Activated CD4-positive, alpha-beta memory T cell treated with anti-CD3 and anti-CD28 coated beads for 36 hours (primary cell): ENCODE measurements around the gene SMIM35. TPM values are rescaled to one million over a fixed set of nuclear protein-coding genes. Genes with fewer than 3 reads are reported as not detected.
"Not testable (repeated sequence)": the region's sequence is repeated elsewhere in the genome, so short reads cannot be mapped to it uniquely, and the experiment has no call there.

Source experiments
- CTCF ChIA-PET: fragments of 350-600 bp; sonication (Branson Sonifier 250); formaldehyde crosslinking; loops from one replicate; lab custom pipeline; 2021; ENCODE audit warnings: antibody characterized with exemption, inconsistent platforms; lab: Charles Lee
- POLR2A ChIA-PET: fragments of 350-600 bp; sonication (Branson Sonifier 250); formaldehyde crosslinking; loops from one replicate; lab custom pipeline; 2021; ENCODE audit warnings: antibody characterized with exemption; lab: Charles Lee
- DNase-seq: peaks from one replicate; pipeline ENCODE4 v3.0.0-alpha.2; 2020
- H3K27ac Mint-ChIP-seq: one replicate; pipeline ENCODE4 v1.8.0; 2021; ENCODE audit warnings: mixed read lengths
- H3K27me3 Mint-ChIP-seq: one replicate; pipeline ENCODE4 v1.8.0; 2021; ENCODE audit warnings: mixed read lengths
- H3K36me3 Mint-ChIP-seq: one replicate; pipeline ENCODE4 v1.8.0; 2021; ENCODE audit warnings: mixed read lengths
- H3K4me1 Mint-ChIP-seq: one replicate; pipeline ENCODE4 v1.8.0; 2021; ENCODE audit warnings: low read depth, mixed read lengths
- H3K4me3 Mint-ChIP-seq: one replicate; pipeline ENCODE4 v1.8.0; 2021; ENCODE audit warnings: mild to moderate bottlenecking, mixed read lengths
- H3K9me3 Mint-ChIP-seq: one replicate; pipeline ENCODE4 v1.8.0; 2021; ENCODE audit warnings: mixed read lengths
- intact Hi-C: fragments of 100-400 bp; cut with micrococcal nuclease; formaldehyde crosslinking; loops from one replicate; pipeline ENCODE4 v1.15.1; 2023
- total RNA-seq, 2 experiments: library from RNA; stranded (reverse); gene quantifications; one replicate each; pipeline ENCODE4 v1.2.3, GENCODE V29; 2021

SMIM35 gene
- total RNA-seq, 2 experiments from 2014 or later = 0.22 to 0.40 TPM

DNA sequence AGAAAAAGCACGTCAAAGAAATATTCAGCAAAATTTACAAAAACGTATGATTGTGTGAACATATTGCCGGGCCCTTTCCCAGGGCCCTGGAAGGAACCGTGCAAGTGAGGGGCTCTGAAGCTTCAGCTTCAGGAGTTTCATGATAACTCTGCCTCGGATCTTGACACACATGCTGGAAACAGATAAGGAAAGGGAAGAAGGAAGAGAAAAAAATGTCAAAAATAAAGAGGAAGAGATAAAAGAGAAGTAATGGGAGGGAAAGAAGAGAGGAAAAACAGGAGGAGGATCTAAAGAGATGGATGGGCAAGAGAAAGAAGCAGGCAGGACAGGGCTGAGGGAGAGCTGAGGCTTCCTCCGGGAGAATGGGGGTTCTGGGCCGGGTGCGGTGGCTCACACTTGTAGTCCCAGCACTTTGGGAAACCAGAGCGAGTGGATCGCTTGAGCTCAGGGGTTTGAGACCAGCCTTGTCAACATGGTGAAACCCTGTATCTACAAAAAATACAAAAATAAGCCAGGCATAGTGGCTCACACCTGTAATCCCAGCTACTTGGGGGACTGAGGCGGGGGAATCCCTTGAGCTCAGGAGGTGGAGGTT lies 12.6 kb downstream of the SMIM35 start:
- Mint-ChIP-seq H3K36me3 (no peaks in the 10 kb centered on the region), H3K4me3 (no peak overlapping the region), H3K4me1 (no peaks in the 10 kb centered on the region), H3K27ac (no peak overlapping the region), H3K27me3 (peaks cover 4% of the 10 kb centered on the region), H3K9me3 (no peaks in the 10 kb centered on the region)
- POLR2A ChIA-PET = no interaction called here
- intact Hi-C loops = no loop called here
- CTCF ChIA-PET = interaction anchor here (1.2 kb wide), 1 partner anchor 230 kb away, joined by 3 read pairs; no protein-coding TSS in a partner anchor
- DNase-seq = no peak

DNA sequence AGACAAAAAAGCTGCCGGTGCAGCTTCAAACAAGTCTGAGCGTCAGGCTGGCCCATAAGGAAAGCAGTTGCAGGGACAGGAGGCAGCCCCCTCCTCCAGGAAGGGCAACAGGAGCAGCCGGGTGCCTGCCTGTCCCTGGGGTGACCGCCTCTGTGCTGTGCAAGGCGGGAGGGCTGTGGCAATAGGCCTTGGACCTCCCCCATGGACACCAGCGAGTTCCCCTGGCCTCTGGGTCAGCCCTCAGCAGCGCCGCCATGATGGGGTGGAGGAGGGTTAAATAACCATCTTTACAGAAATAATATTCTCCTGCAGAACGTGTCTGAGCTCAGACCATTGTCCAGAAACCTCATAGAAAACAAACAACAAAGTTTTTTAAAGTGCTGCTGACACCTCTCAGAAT lies 13.2 kb downstream of the SMIM35 start:
- no peaks in the 10 kb centered on the region for H3K36me3 Mint-ChIP-seq
- intact Hi-C loops = no loop called here
- H3K9me3 Mint-ChIP-seq = no peaks in the 10 kb centered on the region
- no peak for DNase-seq
- peaks cover 4% of the 10 kb centered on the region for H3K27me3 Mint-ChIP-seq
- CTCF ChIA-PET = interaction anchor here (1.4 to 1.7 kb wide), 2 partner anchors 20 to 266 kb away, joined by 6 to 7 read pairs; no protein-coding TSS in a partner anchor
- POLR2A ChIA-PET = no interaction called here
- H3K4me1 Mint-ChIP-seq = no peaks in the 10 kb centered on the region
- H3K4me3 Mint-ChIP-seq = no peak overlapping the region
- no peak overlapping the region for H3K27ac Mint-ChIP-seq

DNA sequence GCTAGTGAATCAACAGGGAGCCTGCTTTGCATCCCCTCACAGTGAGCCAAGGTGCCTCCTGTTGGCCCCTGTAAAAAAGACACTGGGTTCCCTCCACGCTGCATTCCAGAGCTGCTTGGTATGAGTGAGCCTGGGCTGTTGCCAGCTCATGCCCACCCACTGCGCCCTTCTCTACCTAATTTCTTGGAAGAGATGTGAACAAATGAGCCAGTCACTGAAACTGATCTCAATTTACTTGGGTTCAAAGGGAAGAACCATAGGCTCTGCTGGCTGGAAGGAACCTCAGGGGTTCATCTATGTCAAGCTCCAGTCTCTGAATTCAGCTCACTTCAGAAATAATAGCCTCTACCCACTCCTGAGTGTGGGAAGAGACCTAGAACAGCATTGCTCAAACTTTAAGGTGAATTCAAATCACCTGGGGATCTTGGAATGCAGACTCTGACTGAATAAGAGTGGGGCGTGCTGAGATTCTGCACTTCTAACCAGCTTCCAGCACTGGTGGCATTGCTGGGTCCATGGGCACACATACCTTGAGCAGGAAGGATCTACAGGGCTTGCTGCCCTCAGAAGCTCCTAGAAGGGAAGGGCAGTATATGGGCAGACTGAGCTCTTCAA lies 15.2 kb downstream of the SMIM35 start:
- Mint-ChIP-seq H3K36me3 (no peaks in the 10 kb centered on the region), H3K27ac (no peak overlapping the region), H3K4me1 (no peaks in the 10 kb centered on the region), H3K4me3 (no peak overlapping the region), H3K9me3 (no peaks in the 10 kb centered on the region), H3K27me3 (peaks cover 3% of the 10 kb centered on the region)
- CTCF ChIA-PET = interaction anchor here (1.2 kb wide), 1 partner anchor 69 kb away, joined by 3 read pairs; no protein-coding TSS in a partner anchor
- DNase-seq = no peak
- intact Hi-C loops = no loop called here
- POLR2A ChIA-PET = no interaction called here

DNA sequence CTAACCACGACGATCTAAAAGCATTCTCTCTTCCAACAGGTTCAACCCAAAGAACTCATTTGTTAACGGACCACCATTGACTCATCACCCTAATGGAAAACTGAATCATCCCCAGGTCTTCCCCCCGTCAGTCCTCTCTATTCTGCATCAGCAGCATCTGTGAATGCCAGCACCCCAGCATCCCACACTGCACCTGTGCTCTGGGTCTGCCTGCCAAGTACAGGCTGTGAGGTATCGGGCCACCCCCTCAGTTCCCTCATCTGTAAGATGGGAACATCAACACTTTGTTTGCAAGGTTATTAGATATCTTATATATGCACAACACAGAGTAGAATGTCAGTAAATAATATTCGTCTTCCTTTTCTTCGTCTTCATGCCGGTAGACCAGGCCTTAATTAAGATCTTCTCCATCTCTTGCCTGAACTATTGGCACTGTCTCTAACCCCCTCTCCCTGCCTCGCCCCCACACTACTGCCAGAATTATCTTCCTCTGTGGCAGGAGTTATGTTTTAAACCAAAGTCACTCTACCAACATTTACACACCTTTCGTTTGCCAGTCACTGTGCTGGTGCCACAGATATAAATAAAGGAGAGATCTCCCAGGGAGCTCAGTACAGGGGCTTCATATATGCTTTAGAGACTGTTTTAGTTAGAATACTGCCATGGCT lies 17.7 kb downstream of the SMIM35 start:
- ChIA-PET CTCF (no interaction called here), POLR2A (no interaction called here)
- Mint-ChIP-seq H3K9me3 (no peaks in the 10 kb centered on the region), H3K36me3 (no peaks in the 10 kb centered on the region), H3K27ac (no peak overlapping the region), H3K4me1 (no peaks in the 10 kb centered on the region), H3K27me3 (peaks cover 3% of the 10 kb centered on the region), H3K4me3 (no peak overlapping the region)
- intact Hi-C loops = no loop called here
- DNase-seq = no peak

DNA sequence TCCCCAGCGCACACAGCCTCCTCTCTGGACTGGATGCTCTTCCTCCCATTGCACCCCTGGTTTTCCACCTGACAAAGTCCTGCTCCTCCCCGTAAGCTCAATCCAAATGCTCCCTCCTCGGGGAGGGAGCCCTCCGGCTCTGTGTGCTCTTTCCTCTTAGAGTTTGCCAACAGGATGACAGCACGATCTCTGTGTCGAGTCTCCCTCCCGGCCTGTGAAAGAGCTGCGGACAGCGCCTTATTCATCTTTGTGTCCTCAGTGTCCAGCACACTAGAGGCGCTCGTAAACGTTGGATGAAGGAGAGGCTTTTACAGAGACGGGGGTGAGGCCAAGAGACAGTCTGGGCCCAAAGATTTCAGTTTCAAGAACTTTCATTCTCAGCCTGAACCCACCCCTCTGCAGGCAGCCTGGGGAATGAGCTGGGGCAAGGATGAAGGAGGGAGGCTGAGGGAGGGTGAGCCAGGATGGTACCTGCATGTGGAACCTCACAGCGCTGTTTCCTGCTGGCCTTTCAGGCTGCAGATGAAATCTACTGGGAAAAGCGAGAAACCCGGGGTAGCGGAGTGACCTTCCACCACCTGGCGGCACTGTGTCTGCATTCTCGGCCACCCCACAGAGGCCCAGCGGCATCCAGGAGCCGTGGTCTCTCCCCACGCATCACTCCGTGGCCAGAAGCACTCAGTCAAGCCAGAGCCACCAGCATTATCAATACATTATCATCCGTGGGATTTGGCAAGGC lies 18.4 kb downstream of the SMIM35 start:
- H3K27ac Mint-ChIP-seq = no peak overlapping the region
- no peak overlapping the region for H3K4me3 Mint-ChIP-seq
- no peaks in the 10 kb centered on the region for H3K9me3 Mint-ChIP-seq
- peaks cover 3% of the 10 kb centered on the region for H3K27me3 Mint-ChIP-seq
- CTCF ChIA-PET = no interaction called here
- no peaks in the 10 kb centered on the region for H3K36me3 Mint-ChIP-seq
- POLR2A ChIA-PET = no interaction called here
- H3K4me1 Mint-ChIP-seq = no peaks in the 10 kb centered on the region
- intact Hi-C loops = no loop called here
- DNase-seq = no peak

DNA sequence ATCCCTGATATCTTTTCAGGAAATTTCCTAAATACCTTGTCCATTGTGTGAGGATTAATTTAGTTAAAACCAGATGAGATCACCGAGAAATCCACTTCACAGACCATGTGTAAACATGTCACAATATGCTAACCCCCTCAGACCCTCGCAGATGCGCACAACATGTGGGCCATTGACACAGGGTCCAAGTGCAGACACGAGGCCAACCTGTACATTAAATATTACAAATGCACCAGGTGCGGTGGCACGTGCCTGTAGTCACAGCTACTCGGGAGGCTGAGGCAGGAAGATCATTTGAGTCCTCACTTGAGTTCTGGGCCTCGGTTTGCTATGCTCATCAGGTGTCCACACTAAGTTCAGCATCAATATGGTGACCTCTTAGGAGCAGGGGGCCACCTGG lies 19.8 kb downstream of the SMIM35 start:
- ChIA-PET POLR2A (no interaction called here), CTCF (interaction anchor here (1.2 kb wide), 1 partner anchor 14 kb away, joined by 6 read pairs; no protein-coding TSS in a partner anchor)
- no peaks in the 10 kb centered on the region for H3K36me3 Mint-ChIP-seq
- no peak for DNase-seq
- intact Hi-C loops = no loop called here
- H3K27ac Mint-ChIP-seq = no peak overlapping the region
- no peak overlapping the region for H3K4me3 Mint-ChIP-seq
- peaks cover 3% of the 10 kb centered on the region for H3K27me3 Mint-ChIP-seq
- H3K4me1 Mint-ChIP-seq = no peaks in the 10 kb centered on the region
- H3K9me3 Mint-ChIP-seq = no peaks in the 10 kb centered on the region

DNA sequence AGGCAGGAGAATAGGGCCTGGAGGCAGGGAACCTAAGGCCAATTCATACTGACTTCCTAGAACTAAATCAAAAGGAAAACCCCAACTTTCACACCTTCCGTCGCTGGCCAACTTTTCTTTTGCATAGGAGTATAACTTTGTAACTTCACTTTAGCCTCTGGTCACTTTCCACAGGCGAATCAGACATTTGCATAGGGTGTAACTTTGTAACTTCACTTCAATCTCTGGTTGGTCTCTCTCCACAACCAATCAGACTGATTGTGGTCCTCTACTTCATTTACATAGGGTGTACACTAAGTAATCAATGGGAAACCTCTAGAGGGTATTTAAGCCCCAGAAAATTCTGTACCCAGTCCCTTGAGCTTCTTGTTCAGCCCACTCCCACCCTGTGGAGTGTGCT lies 21.4 kb downstream of the SMIM35 start:
- no peaks in the 10 kb centered on the region for H3K36me3 Mint-ChIP-seq
- ChIA-PET CTCF (no interaction called here), POLR2A (no interaction called here)
- H3K27ac Mint-ChIP-seq = no peak overlapping the region
- intact Hi-C loops = no loop called here
- H3K9me3 Mint-ChIP-seq = no peaks in the 10 kb centered on the region
- H3K4me1 Mint-ChIP-seq = no peaks in the 10 kb centered on the region
- no peak for DNase-seq
- H3K27me3 Mint-ChIP-seq = peaks cover 3% of the 10 kb centered on the region
- H3K4me3 Mint-ChIP-seq = no peak overlapping the region

DNA sequence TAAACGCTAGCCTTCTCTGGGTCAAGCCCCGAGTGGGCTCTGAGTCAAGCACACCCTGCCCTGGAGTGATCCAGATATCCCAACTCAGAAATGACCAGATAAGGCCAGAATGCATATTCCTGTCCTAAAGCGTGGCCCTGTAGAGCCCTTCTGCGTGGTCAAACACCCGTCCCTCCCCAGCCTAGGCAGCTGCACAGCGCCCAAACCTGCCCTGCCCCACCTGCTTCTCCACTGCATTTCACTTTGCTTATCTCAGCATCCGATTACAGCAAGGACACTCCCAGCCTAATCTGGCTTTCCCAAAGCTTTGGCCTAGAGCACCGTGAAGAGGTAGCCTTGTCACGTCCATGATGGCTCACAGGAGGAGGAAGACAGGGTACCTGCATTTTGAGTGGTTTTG lies 21.8 kb downstream of the SMIM35 start:
- ChIA-PET POLR2A (no interaction called here), CTCF (no interaction called here)
- no peaks in the 10 kb centered on the region for H3K9me3 Mint-ChIP-seq
- no peak for DNase-seq
- no peak overlapping the region for H3K4me3 Mint-ChIP-seq
- no peak overlapping the region for H3K27ac Mint-ChIP-seq
- no peaks in the 10 kb centered on the region for H3K4me1 Mint-ChIP-seq
- H3K36me3 Mint-ChIP-seq = no peaks in the 10 kb centered on the region
- H3K27me3 Mint-ChIP-seq = peaks cover 3% of the 10 kb centered on the region
- intact Hi-C loops = no loop called here

DNA sequence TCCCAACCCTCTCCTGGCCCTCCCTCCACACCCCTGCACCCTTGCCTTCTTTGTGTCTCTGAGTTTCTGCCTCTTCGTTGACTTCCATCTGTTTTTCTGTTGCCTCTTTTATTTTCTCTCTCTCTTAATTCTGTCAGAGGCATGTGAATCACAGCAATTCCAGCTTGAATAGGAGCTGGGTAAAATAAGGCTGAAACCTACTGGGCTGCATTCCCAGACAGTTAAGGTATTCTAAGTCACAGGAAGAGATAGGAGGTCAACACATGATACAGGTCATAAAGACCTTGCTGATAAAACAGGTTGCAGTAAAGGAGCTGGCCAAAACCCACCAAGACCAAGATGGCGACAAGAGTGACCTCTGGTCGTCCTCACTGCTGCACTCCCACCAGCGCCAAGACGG lies 24.1 kb downstream of the SMIM35 start:
- POLR2A ChIA-PET = not testable (repeated sequence)

DNA sequence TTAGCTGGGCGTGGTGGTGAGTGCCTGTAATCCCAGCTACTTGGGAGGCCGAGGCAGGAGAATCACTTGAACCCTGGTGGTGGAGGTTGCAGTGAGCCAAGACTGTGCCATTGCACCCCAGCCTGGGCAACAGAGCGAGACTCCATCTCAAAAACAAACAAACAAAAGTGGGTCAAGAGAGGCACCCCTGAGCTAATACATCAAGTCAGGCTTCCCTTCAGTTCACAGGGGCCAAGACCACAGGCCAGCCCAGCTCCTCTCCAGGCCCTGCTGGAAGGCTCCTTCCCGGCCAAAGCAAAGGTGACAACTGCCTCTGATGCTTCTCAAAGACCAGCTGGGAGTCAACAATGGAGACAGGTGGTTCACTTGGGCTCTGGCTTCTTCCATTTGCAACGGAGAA lies 24.6 kb downstream of the SMIM35 start:
- H3K4me3 Mint-ChIP-seq, POLR2A ChIA-PET, H3K27me3 Mint-ChIP-seq, H3K9me3 Mint-ChIP-seq, H3K27ac Mint-ChIP-seq, DNase-seq, H3K36me3 Mint-ChIP-seq, intact Hi-C loops, H3K4me1 Mint-ChIP-seq: not testable (repeated sequence)
- CTCF ChIA-PET = interaction anchor here (1.3 to 2.2 kb wide), 3 partner anchors 9 to 218 kb away, joined by 4 to 11 read pairs (median 6); no protein-coding TSS in a partner anchor

More for the DNA sequence above, 24.1 kb downstream of the SMIM35 start:
- H3K4me1 Mint-ChIP-seq, DNase-seq, H3K27me3 Mint-ChIP-seq, H3K27ac Mint-ChIP-seq, intact Hi-C loops, H3K9me3 Mint-ChIP-seq, H3K4me3 Mint-ChIP-seq, H3K36me3 Mint-ChIP-seq: not testable (repeated sequence)
- CTCF ChIA-PET = interaction anchor here (1.4 kb wide), 1 partner anchor 10 kb away, joined by 11 read pairs; no protein-coding TSS in a partner anchor

DNA sequence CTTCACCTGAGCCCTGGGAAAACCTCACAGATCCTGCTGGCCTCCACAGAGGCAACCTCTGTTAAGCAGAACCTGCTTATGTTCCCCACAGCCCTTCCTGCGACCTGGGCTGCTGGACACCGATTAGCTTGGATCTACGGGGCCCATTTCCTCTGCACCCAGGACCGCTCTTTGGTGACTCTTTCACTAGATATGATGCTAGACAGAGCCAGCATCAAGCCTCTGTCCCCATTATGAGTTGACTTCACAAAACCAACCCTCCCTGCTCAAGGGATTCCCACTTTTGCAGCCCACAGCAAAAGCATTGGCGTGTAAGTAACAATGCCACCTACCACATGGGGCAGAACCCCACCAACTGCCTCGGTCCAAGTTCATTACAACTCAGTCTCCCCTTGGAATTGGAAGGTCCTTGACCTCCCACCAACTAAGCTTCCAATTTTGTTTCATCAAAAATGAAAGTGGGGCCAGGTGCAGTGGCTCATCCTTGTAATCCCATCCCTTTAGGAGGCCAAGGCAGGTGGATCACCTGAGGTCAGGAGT lies 25.1 kb downstream of the SMIM35 start:
- intact Hi-C loops = no loop called here

More for the DNA sequence above, 25.1 kb downstream of the SMIM35 start:
- POLR2A ChIA-PET = no interaction called here
- CTCF ChIA-PET = interaction anchor here (1.3 to 2.2 kb wide), 3 partner anchors 9 to 217 kb away, joined by 4 to 11 read pairs (median 6); no protein-coding TSS in a partner anchor
- H3K4me1 Mint-ChIP-seq = no peaks in the 10 kb centered on the region
- no peaks in the 10 kb centered on the region for H3K36me3 Mint-ChIP-seq
- no peak overlapping the region for H3K27ac Mint-ChIP-seq
- DNase-seq = no peak
- no peak overlapping the region for H3K4me3 Mint-ChIP-seq
- no peaks in the 10 kb centered on the region for H3K9me3 Mint-ChIP-seq
- peaks cover 5% of the 10 kb centered on the region for H3K27me3 Mint-ChIP-seq
